RKO (cell line): ENCODE results near the gene MYO9B.

Experiments
- DNase-seq: peaks from one replicate; pipeline ENCODE4 v3.0.0-alpha.2; 2016; ENCODE audit warnings: low spot score

The MYO9B gene

DNA sequence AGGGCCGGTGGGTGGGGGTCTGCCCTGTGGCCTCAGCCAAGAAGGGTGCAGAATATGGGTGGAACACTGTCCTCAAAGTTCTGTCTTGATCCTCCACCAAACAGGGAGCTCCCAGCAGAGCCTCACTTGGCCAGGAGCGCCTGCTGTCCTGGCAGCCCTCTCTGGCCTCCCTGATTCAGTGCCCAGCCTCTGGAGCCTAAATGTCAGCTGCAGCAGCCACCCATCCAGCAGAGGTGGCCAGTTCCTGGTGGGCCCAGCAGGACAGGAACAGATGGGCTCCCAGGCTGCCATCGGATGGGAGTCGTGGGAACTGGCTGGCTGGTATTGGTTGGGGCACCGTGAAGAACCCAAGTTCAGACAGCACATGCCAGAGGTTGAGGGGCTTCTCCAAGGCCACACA, 137.8 kb downstream of the MYO9B start:
- DNase-seq, result no peak

GRCh38 chr19:17214508-17215126, 139.0 kb downstream of the MYO9B start:
- no peak for DNase-seq

GRCh38 chr19:17215127-17215971, 139.8 kb downstream of the MYO9B start, which contains the start of gene USE1:
Gene USE1, plus strand, starts transcription at chr19:17215357. Its CDS starts 49 bp downstream, at chr19:17215406.
- DNase-seq, result peak; percentile 94

- no peak for DNase-seq
These were observed 140.6 kb downstream of the MYO9B start for GRCh38 chr19:17216058-17216670.

- DNase-seq, result no peak
These were observed 143.7 kb downstream of the MYO9B start for GRCh38 chr19:17219286-17219685.

- DNase-seq, result peak; percentile 61
These were observed 144.7 kb downstream of the MYO9B start for GRCh38 chr19:17220207-17220758.

- DNase-seq, result no peak
These were observed 149.5 kb downstream of the MYO9B start for GRCh38 chr19:17225053-17225452.

DNA sequence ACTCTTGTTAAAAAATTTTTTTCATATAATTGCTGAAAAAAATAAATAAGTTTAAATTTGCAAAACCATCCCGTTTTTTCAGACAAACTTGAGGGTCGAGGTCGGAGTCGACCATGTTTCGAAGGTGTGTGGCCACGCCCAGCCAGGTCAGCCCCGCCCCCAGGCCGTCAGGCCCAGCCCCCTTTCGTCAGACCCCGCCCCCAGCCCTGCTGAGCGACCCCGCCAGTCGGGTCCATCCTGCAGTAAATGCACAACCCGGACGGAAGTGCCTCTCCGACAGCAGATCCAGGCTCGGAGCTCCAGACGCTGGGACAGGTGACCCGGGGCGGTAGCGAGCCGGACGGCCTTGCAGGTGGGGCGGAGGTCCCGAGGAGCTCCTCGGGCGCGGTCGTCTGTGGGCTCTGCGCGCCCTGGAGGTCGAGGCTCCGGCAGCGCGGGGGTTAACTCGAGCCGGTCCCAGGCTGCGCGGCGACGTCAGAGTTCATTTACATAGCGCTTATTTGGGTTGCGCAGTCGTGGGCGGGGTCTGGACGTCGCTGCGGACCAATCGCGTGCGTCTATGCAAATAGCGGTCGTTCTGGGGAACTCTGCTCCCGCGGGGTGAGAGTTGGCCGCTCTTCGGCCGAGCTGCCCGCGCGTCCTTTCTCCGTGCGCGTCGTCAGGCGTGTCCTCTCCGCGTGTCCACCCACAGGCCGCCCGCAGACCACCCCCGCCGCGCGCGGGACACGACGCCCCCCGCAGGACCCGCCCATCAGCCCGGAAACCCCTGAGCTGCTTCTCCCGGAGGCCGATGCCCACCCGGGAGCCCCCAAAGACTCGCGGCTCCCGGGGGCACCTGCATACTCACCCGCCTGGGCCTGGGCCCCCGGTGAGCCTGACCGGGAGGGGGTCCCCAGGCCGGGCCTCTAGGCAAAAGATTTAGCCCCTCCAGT, 150.7 kb downstream of the MYO9B start, which contains the start of gene OCEL1:
Gene OCEL1 (plus strand): TSS at position 225 of the 932 bp plus-strand sequence. CDS start 22 bp downstream, at position 247.
- DNase-seq, result peak; percentile 98

DNA sequence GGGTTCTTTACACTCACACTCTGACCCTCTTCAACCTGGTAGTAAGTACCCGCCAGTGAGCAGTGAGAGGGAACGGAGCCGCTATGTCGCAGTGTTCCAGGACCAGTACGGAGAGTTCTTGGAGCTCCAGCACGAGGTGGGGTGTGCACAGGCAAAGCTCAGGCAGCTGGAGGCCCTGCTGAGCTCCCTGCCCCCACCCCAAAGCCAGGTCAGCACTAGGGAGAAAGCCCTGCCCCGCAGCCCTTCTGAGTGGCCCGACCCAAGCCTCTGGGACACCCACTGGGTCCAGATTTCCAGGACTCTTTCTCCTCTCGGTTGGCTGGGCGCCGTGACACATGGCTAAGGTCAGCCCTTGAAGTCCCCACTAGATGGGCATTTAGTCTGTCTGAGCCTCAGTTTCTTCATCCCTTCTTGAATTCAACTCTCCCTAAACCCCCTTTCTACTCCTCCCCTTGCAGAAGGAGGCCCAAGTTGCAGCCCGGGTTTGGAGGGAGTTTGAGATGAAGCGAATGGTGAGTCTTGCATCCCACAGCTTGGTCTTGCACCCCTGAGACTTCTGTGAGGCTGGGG, 152.3 kb downstream of the MYO9B start:
- no peak for DNase-seq

DNA sequence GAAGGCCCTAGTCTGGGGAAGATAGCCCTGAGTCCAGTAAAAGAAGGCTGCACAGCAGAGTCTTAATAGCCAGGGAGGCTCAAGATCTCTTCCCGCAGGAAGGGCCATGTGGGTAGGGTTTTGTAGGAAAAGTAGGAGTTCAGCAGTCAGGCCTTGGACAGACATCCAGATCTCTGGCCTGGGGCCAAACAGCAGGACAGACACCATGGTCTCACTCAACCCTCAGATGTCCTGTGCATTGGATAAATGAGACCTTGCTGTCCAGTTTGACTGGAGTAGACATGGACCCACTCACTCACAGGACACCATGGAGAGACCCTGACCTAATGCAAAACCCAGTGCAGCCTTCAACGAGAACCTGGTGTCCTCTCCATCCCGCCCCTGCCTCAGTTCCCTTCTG, 154.3 kb downstream of the MYO9B start:
- no peak for DNase-seq

- no peak for DNase-seq
These were observed 156.7 kb downstream of the MYO9B start for GRCh38 chr19:17232258-17232657.

DNA sequence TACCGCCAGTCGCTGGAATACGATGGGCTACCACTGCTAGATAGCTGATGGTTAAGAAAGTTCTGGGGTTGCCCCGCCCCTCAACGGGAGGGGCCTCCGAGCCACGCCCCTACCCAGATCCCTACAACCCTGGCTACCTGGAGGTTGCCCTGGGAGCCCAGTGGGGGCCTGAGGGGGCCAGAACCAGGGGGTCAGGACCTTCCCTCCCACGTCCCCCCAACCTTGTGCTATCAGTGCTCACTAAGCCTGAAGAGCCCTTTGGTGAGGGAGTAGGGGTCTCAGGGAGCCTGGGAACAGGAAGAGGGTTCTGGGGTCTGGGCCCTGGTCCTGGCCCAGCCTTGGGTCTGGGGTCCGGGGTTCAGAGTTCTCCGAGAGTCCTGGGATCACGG, 159.3 kb downstream of the MYO9B start:
- DNase-seq, result peak; percentile 66

GRCh38 chr19:17235300-17235970, 159.9 kb downstream of the MYO9B start:
- DNase-seq, result peak; percentile 75

- DNase-seq, result peak; percentile 69
These were observed 160.6 kb downstream of the MYO9B start for GRCh38 chr19:17235971-17236777.

DNA sequence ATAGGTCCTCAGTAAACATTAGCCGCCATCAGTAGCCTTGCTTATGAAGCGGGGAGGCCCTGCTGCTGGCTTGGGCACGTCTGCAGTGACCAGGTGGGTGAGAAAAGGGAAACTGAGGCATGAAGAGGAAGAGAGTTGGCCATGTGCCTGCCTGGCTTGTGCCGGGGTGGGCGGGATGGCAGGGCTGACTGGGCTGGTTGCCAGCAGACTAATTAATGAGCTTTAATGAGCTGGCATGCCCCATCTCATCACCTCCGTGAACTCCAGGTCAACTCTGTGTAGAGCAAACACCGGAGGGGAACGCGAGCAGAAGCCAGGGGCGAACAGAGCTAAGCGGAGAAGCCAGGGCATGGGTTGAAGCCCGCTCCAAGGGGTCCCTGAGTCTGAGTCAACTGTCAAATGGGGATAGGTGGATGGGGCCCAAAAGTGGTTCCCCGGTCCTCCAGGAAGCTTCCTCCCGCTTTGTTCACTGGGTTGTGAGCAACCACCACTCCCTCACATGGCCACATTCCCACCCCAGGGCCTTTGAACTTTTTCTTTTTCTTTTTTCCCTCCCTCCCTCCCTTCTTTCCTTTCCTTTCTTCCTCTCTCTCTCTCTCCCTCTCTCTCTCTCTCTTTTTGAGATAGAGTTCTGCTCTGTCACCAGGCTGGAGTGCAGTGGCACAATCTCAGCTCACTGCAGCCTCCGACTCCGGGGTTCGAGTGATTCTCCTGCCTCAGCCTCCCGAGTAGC, 161.4 kb downstream of the MYO9B start:
- DNase-seq, result no peak

DNA sequence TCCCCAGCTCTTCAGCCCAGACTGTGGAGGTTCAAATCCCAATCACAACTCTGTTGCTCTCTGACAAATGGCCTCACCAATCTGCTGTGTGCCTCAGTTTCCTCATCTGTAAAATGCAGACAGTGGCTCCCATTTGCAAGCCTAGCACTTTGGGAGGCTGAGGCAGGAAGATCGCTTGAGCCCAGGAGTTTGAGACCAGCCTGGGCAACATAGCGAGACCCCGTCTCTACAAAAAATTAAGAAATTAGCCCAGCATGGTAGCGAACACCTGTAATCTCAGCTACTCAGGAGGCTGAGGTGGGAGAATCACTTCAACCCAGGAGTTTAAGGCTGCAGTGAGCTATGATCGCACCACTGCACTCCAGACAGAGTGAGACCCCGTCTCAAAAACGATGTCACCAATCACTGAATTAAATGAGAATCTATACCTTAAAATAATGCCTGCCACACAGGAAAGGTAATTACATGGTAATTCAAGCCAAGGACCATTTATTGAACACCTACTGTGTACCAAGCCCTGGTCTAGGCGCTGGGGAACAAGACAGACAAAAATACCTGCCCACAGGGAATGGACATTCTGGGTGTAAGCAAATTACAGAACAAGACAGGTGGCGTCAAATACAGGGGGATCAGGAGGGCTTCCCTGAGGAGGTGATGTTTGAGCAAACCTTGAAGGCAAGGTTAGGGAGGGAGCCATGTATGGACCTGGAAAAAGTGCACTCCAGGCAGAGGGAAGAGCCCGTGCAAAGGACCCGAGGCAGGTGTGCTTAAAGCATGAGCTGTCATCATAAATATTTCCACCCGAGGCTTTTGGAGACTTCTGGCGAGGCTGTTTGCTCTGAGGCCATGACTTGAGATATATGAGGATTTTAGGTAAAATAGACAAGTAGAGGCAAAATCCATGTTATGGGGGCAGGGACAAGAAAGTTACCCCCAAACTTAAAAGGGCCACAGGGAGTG, 162.4 kb downstream of the MYO9B start:
- no peak for DNase-seq

- no peak for DNase-seq
These were observed 164.6 kb downstream of the MYO9B start for GRCh38 chr19:17240062-17240752.
